Stimulated activated naive CD8-positive, alpha-beta T cell treated with anti-CD3 and anti-CD28 coated beads, Interleukin-15, amount 100 ng/mL, for 72 hours (primary cell): ENCODE measurements around the gene DDA1.
"Not testable (repeated sequence)": the region's sequence is repeated elsewhere in the genome, so short reads cannot be mapped to it uniquely, and the experiment has no call there.

Experiments
- ATAC-seq: fragments of 150-1000 bp; cut with Tn5 transposase; 2 replicates; pipeline ENCODE4 v1.10.0; 2021; ENCODE audit warnings: mild to moderate bottlenecking, moderate library complexity
- DNase-seq, 2 donors: peaks; one replicate each; pipeline ENCODE4 v3.0.0; 2021 to 2022
- H3K27ac Mint-ChIP-seq, 2 donors: one replicate each; pipeline ENCODE4 v1.8.0; 2022; ENCODE audit warnings: mild to moderate bottlenecking in 2 of 2, mixed read lengths in 2 of 2, moderate library complexity in 2 of 2
- H3K27me3 Mint-ChIP-seq: one replicate; pipeline ENCODE4 v1.8.0; 2022; ENCODE audit warnings: mixed read lengths
- H3K4me1 Mint-ChIP-seq: one replicate; pipeline ENCODE4 v1.8.0; 2022; ENCODE audit warnings: mild to moderate bottlenecking, mixed read lengths
- H3K4me3 Mint-ChIP-seq, 2 donors: one replicate each; pipeline ENCODE4 v1.8.0; 2022; ENCODE audit warnings: mild to moderate bottlenecking in 2 of 2, mixed read lengths in 2 of 2, moderate library complexity in 1 of 2
- H3K9me3 Mint-ChIP-seq, 2 donors: one replicate each; pipeline ENCODE4 v1.8.0; 2022; ENCODE audit warnings: mixed read lengths in 2 of 2

DDA1 gene

DNA sequence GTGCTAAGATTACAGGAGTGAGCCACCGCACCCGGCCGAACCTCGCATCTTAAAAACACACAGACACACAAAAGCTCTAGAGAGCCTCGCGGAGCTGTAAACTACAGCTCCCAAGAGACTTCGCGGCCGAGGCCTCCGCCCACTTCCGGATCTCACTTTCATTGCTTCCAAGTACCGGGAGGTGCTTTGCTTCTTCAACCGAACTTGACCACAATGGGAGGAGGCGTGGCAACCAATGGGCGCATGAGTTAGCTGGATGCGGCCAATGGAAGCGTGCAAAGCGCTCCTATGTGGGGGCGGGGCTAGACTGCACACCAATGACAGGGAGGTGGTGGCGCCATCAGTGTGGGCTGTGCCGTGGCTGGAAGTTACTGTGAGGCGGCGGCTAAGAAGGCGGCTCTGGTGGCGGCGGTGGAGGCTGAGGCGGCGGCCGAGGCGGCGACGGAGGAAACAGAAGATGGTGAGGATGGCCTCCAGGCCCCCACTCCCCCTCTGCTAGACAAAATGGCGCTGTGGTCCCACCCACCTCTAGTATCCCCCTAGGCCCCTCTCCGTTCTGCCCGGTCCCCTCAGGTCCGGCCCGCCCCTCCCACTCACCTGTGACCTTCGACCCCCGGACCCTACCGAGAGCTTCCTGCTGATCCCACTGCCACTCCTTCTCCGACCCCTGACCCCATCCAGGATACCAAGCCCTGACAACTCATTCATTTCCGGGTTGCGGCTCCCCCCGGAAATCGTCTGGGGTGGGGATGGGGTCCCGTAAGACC is at the start of gene DDA1:
Gene DDA1 (plus strand): TSS at position 366 of the 767 bp plus-strand sequence. CDS start 92 bp downstream, at position 458.
- Mint-ChIP-seq H3K4me3 (peak within 1 kb of the TSS; percentile 98 to 99), H3K9me3 (no peaks in the 10 kb centered on the region), H3K27ac (peak within 1 kb of the TSS; percentile 98 to 99), H3K27me3 (no peaks in the 10 kb centered on the region), H3K4me1 (peaks cover 70% of the 10 kb centered on the region)
- peak; percentile 98 to 99 for DNase-seq
- ATAC-seq: peak; percentile 82

DNA sequence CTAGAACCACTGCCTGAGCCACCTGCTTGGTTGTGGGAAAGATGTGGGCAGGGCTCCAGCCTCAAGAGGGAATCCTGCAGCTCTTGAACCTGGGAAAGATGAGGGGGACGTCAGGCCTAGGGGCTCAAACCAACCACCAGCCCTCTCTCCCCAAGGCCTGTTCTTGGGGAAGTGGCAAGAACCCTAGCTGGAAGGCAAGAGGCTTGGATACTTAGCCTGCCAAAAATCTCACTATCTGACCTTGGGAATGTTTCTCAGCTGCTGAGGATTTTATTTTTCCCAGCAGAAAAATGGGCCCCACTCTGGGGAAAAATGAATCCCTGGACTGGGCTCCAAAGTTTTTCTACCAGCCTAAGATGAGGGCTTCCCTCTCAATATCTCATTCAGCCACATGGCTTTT is 49.4 kb upstream of the DDA1 start:
- no peak overlapping the region for H3K4me3 Mint-ChIP-seq
- H3K27me3 Mint-ChIP-seq: peaks cover 8% of the 10 kb centered on the region
- H3K9me3 Mint-ChIP-seq: no peaks in the 10 kb centered on the region

DNA sequence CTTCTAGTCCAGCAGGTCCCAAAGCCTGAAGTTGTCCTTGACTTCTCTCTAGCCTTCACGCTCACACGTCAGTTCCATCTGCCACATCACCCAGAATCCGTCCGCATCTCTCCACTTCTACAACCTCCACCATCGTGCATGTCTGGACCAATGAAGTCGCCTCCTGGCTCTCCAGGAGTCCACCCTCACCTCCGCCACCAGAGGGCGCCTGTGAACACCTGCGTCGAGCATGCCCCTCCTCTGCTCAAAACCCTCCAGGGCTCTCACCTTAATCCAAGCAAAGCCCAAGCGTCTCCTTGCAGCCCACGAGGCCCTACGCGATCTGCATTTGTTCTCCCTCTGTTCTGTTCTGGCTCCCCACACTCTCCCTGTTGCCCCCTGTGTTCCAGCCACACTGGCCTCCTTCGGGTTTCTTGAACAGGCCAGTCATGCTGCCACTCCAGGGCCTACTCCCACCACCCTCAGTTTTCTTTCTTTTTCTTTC is 48.5 kb upstream of the DDA1 start:
- peak overlapping the region in 1 of 2 donors; percentile 0 for H3K27ac Mint-ChIP-seq
- peaks cover 8% of the 10 kb centered on the region for H3K27me3 Mint-ChIP-seq
- no peak overlapping the region for H3K4me3 Mint-ChIP-seq
- H3K9me3 Mint-ChIP-seq: no peaks in the 10 kb centered on the region
- peaks cover 16% of the 10 kb centered on the region for H3K4me1 Mint-ChIP-seq
- DNase-seq: peak; percentile 86 to 92
- ATAC-seq: peak; percentile 100

More for the DNA sequence above, 49.4 kb upstream of the DDA1 start:
- H3K4me1 Mint-ChIP-seq: peaks cover 15% of the 10 kb centered on the region
- no peak for DNase-seq
- ATAC-seq: no peak
- H3K27ac Mint-ChIP-seq: no peak overlapping the region

DNA sequence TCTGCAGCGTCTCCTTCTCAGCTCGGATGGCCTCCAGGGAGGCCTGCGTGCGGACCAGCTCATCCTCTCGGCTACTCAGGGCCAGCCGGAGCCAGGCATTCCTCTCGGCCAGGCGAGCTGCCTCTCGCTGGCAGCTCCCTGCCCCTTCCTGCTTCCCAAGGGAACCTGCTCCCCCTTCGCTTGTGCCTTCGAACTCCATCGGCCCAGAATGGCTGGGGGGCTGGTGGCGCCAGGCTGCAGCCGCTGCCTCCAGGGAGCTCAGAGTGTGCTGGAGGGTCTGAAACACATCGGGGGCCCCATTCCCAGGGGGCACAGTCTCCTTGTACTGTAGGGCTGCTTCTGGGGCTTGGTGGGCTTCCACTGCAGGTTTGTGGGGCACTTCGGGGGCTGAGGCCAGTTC is 46.8 kb upstream of the DDA1 start:
- DNase-seq (no peak), ATAC-seq (no peak)
- no peak overlapping the region for H3K4me3 Mint-ChIP-seq
- H3K4me1 Mint-ChIP-seq: peaks cover 25% of the 10 kb centered on the region
- no peak overlapping the region for H3K27ac Mint-ChIP-seq
- H3K9me3 Mint-ChIP-seq: no peaks in the 10 kb centered on the region
- peaks cover 8% of the 10 kb centered on the region for H3K27me3 Mint-ChIP-seq

DNA sequence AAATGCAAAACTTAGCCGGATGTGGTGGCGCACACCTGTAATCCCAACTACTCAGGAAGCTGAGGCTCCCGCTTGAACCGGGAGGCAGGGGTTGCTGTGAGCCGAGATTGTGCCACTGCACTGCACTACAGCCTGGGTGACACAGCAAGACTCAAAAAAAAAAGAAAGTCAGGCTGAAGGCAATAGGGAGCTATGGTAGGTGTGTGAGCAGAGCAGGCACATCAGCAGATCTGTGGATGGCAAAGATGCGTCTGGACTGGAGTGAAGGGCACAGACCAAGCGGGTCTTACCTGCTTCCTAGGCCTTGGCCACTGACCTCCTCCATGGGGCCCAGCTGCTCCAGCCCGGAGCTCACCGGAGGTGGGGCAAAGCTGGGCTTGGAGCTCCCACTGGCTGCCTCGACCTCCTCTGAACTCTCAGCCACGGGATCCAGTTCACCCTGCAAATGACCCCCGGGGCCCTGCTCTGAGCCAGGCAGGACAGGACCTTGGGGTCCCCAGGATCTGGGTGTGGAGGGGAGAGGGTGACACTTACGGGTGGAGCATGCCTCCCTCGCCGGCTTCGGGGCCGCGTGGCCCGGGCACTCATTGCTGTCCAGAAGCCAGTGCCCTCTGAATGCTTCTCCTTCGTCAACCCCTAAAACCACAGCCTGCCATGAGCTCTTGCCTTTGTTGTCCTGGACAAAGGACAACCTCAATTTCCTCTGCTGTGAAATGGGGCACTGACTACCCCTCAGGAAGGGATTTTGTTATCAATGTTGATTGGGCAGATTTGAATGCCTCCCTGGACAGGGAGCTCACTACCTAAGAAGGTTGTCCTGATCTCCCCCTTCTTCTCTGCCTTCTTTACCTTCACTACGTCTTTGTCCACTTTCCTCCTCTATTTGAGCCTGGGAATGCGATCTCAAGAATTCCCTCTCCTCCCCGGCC is 45.4 kb upstream of the DDA1 start:
- Mint-ChIP-seq H3K4me1 (peaks cover 37% of the 10 kb centered on the region), H3K4me3 (no peak overlapping the region), H3K27me3 (peaks cover 8% of the 10 kb centered on the region), H3K9me3 (no peaks in the 10 kb centered on the region), H3K27ac (peak overlapping the region in 1 of 2 donors; percentile 94)
- ATAC-seq (no peak), DNase-seq (no peak)

DNA sequence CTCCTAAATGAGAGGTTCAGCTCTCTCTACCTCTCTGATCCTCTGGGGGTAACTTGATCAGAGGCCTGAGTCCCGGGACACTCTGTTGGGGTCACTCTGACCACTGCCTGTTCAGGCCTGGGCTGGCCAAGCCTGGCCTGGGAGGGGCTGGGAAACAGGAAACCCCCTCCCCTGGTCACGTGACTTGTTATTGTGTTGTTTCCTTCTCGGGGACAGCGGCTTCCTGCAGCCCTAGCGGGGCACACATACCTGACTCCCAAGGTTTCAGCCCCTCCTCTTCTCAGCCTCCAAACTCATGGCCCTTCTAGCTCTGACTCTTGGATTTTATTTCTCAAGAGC is 44.8 kb upstream of the DDA1 start, which contains the start of gene USHBP1:
Gene USHBP1 (minus strand): TSS at position 105 of the 339 bp plus-strand sequence. CDS start 446 bp downstream, outside the sequence.
- no peak for ATAC-seq
- Mint-ChIP-seq H3K4me1 (peaks cover 39% of the 10 kb centered on the region), H3K9me3 (no peaks in the 10 kb centered on the region), H3K4me3 (no peak within 1 kb of the TSS), H3K27me3 (peaks cover 8% of the 10 kb centered on the region), H3K27ac (peak within 1 kb of the TSS in 1 of 2 donors; percentile 94)
- no peak for DNase-seq

DNA sequence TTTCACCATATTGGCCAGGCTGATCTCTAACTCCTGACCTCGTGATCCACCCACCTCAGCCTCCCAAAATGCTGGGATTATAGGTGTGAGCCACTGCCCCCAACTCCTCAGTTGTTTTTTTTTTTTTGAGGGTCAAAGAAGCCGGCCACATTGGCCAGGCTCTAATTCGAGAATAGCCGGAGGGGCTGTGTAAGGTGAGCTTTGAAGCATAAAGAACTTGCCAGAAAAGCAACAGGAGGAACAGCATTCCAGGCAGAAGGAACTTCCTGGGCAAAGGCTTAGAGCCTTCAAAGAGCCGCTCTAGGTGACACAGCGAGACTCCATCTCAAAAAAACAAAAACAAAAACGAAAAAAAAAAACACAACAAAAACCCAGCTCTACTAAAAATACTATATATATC is 43.3 kb upstream of the DDA1 start:
- ATAC-seq (no peak), DNase-seq (no peak)
- Mint-ChIP-seq H3K4me1 (peaks cover 32% of the 10 kb centered on the region), H3K9me3 (no peaks in the 10 kb centered on the region), H3K27me3 (peaks cover under 1% of the 10 kb centered on the region), H3K4me3 (no peak overlapping the region), H3K27ac (peak overlapping the region in 1 of 2 donors; percentile 34)

DNA sequence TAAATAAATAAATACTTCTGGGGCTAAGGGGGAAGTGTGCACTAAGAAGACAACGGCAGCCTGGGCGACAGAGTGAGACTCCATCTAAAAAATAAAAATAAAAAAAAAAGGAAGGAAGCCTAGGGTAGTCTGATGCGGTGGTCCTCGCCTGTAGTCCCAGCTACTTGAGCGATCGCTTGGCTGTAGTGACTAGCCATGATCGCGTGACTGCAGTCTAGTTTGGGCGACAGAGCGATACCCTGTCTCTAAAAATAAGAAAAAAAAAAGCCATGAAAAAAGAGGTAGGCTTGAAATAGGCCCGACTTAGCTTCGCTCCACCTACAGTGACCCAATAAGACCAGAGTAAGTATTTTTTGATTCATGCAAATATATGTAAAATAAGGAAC is 42.8 kb upstream of the DDA1 start:
- Mint-ChIP-seq H3K9me3 (no peaks in the 10 kb centered on the region), H3K27ac (peak overlapping the region; percentile 67 to 91), H3K4me1 (peaks cover 29% of the 10 kb centered on the region), H3K27me3 (no peaks in the 10 kb centered on the region), H3K4me3 (peak overlapping the region; percentile 82 to 92)
- ATAC-seq: no peak
- no peak for DNase-seq

DNA sequence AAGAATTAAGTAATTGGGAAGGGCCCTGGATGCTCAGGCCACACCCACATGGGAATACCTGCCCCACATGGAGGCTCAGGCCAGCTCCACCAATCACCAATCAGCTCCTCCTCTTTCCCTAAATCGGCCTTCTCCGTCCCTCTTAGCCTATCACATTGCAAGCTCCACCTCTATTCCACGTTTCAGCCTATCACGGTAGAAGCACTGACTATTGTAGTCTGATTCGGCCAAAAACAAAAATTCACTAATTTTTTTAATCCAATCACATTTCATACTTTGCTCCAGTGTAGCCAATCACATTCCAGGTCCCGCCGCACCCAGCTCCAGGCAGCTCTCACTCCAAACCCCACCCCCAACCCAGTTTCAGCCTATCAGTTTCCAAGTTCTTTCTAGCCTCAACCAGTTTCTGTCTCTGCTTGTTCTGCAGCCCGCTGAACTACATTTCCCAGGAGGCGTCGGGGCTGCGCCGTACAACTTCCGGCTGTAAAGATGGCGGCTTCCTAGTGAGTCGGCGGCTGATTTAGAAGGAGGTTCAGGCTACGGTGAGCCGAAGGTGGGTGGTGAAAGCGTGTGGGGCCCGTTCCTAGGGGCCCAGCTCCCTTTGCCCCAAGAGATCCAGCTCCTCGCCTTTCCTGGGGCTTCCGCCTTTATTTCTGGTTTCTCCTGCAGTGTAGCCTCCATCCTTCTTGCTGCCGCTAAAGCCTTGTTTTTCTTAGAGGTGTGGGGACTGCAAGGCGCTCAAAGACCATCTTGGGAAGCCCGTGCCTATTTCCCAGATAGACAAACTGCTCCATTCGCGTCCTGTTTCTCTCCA is 42.2 kb upstream of the DDA1 start, which contains the start of gene BABAM1:
Gene BABAM1 (plus strand): TSS at position 469 of the 814 bp plus-strand sequence. CDS start 1,364 bp downstream, outside the sequence.
- peak within 1 kb of the TSS; percentile 91 to 96 for H3K27ac Mint-ChIP-seq
- H3K4me3 Mint-ChIP-seq: peak within 1 kb of the TSS; percentile 82 to 92
- peaks cover 29% of the 10 kb centered on the region for H3K4me1 Mint-ChIP-seq
- peak; percentile 94 to 98 for DNase-seq
- ATAC-seq: peak; percentile 96
- no peaks in the 10 kb centered on the region for H3K27me3 Mint-ChIP-seq
- H3K9me3 Mint-ChIP-seq: no peaks in the 10 kb centered on the region

DNA sequence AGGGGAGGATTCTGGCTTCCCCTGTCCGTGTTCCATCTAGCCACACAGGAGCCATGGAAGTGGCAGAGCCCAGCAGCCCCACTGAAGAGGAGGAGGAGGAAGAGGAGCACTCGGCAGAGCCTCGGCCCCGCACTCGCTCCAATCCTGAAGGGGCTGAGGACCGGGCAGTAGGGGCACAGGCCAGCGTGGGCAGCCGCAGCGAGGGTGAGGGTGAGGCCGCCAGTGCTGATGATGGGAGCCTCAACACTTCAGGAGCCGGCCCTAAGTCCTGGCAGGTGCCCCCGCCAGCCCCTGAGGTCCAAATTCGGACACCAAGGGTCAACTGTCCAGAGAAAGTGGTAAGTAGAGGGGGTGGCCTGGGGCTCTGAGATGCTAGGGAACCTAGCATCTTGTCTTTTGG is 40.6 kb upstream of the DDA1 start:
- peak overlapping the region; percentile 44 to 92 for H3K4me3 Mint-ChIP-seq
- no peak for ATAC-seq
- H3K27me3 Mint-ChIP-seq: no peaks in the 10 kb centered on the region
- no peak overlapping the region for H3K27ac Mint-ChIP-seq
- H3K9me3 Mint-ChIP-seq: no peaks in the 10 kb centered on the region
- DNase-seq: no peak
- peaks cover 29% of the 10 kb centered on the region for H3K4me1 Mint-ChIP-seq

DNA sequence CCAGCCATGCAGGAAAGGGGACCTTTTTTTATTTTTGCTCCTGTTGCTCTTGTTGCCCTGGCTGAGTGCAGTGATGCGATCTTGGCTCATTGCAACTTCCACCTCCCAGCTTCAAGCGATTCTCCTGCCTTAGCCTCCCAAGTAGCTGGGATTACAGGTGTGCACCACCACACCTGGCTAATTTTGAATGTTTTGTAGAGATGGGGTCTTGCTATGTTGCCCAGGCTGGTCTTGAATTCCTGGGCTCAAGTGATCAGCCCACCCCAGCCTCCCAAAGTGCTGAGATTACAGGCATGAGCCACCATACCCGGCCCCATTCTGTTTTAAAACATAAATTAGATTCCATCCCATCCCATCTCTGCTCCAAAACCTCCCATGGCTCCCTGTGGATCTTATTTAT is 34.5 kb upstream of the DDA1 start:
- not testable (repeated sequence) for ATAC-seq, H3K4me3 Mint-ChIP-seq, H3K27ac Mint-ChIP-seq, H3K9me3 Mint-ChIP-seq, H3K27me3 Mint-ChIP-seq, H3K4me1 Mint-ChIP-seq, DNase-seq

DNA sequence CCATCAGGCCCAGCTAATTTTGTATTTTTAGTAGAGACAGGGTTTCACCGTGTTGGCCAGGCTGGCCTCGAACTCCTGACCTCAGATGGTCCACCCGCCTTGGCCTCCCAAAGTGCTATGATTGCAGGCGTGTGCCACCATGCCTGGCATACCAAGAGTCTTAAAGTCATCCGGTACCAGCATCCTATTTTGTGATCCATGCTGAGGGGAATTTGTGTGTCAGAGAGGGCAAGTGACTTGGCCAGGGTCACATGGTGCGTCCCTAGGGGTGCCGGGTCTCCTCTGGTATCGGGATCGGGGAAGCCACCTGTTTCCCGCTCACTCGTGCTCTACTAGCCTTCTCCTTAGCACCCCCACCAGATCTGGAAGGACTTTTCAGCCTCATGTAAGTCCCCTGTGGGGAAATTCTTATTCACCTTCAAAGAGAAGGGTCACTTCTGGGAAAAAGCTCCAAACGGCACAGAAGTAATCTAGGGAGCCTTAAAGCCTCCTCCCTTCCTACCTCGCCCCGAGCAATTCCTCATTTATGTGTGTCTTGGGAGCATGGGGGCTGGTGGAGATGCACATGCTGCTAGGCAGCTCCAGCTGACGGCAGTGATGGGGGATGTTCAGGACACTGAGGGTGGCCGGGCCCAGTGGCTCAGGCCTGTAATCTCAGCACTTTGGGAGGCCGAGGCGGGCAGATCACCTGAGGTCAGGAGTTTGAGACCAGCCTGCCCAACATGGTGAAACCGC is 33.8 kb upstream of the DDA1 start:
- Mint-ChIP-seq H3K9me3 (no peaks in the 10 kb centered on the region), H3K4me3 (no peak overlapping the region), H3K27ac (no peak overlapping the region), H3K4me1 (no peaks in the 10 kb centered on the region), H3K27me3 (no peaks in the 10 kb centered on the region)
- DNase-seq: no peak
- no peak for ATAC-seq

DNA sequence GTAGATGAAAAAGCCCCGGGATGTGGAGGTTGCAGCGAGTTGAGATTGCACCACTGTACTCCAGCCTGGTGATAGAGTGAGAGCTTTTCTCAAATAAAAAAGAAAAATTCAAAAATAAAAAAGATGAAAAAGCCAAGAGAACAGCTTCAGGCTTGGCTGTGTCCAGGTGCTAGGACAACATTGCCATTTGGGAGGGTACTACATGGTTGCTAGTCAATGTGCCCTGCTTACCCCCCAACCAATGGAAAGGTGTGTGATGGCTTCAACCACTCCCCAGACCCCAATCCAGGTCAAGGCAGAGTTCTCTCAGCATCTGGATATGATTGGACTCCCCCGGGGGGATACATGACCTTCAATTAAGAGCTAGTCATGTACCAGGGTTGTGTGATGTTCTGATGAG is 29.9 kb upstream of the DDA1 start:
- Mint-ChIP-seq H3K27ac (no peak overlapping the region), H3K4me1 (peaks cover 27% of the 10 kb centered on the region), H3K27me3 (no peaks in the 10 kb centered on the region), H3K4me3 (no peak overlapping the region), H3K9me3 (no peaks in the 10 kb centered on the region)
- no peak for ATAC-seq
- no peak for DNase-seq
